OCI-M2 (cell line): ENCODE data around the gene ITGB3.

ENCODE experiments used
- DNase-seq: peaks from one replicate; lab custom pipeline; 2025; ENCODE audit not compliant: unreplicated experiment; lab: John Stamatoyannopoulos, UW

ITGB3 gene

DNA sequence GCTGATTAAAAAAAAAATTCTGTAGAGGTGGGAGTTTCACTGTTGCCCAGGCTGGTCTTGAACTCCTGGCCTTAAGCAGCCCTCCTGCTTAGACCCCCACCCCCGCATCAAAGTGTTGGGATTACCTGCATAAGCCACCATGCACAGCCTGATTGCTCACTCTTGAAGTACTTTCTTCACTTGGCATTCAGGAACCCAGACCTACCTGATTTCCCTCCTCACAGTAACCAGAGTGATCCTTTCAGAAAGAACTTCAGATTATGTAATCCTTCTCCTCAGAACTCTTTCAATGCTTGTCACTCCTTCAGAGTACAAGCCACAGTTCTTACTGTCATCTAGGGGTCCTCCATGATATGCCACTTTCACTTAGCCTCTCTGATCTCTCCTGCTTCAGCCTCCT, 71.5 kb downstream of the ITGB3 start:
- no peak for DNase-seq

DNA sequence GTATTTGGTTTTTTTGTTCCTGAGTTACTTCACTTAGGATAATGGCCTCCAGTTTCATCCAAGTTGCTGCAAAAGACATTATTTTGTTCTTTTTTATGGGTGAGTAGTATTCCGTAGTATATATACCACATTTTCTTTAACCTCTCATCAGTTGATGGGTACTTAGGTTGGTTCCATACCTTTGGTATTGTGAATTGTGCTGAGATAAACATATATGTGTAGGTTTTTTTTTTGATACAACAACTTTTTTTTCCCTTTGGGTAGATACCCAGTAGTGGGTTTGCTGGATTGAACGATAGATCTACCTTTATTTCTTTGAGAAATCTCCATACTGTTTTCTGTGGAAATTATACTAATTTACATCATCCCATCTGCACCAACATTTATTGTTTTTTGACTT, 76.9 kb downstream of the ITGB3 start:
- no peak for DNase-seq

DNA sequence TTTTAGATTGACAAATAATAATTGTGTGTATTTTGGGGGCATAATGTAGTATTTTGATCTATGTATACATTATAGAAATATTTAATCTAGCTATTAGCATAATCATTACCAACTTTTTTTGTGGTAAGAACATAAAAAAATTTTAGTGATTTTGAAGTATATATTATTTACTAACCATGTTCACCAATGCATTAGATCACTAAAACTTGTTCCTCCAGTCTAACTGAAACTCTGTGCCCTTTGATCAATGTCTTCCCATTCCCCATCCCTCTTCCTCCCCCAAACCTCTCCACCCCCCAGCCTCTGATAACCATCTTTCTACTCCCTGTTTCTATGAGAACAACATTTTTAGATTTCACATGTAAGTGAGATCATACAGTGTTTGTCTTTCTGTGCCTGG, 78.7 kb downstream of the ITGB3 start:
- DNase-seq, result no peak

DNA sequence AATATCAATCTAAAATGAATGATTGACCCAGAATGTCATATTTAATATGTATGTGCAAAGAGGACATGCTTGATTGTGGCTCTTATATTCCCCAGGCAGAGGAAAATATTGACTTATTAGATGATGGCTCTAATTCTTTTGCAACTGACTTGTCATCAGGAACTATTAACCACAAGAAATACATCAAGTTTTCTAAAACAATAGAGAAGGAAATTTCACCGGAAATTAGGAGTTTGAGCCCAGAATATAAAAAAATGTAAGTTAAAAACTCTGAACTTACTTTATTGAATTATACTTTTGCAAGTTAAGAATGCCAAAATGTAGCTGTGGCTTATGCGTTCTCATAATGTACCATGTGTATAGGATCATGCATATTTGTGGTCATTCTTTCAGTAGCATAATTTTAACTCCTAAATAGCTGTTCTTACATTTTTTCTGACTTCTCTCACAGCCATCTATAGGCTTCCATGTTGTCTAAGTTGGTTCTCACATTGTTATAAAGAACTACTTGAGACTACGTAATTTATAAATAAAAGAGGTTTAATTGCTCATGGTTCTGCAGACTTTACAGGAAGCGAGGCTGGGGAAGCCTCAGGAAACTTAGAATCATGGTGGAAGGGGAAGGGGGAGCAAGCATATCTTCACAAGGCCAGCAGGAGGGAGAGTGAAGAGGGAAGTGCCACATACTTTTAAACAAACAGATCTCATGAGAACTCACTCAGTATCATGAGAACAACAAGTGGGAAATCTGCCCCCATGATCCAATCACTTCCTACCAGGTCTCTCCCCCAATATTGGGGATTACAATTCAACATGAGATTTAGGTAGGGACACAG, 81.7 kb downstream of the ITGB3 start:
- no peak for DNase-seq

DNA sequence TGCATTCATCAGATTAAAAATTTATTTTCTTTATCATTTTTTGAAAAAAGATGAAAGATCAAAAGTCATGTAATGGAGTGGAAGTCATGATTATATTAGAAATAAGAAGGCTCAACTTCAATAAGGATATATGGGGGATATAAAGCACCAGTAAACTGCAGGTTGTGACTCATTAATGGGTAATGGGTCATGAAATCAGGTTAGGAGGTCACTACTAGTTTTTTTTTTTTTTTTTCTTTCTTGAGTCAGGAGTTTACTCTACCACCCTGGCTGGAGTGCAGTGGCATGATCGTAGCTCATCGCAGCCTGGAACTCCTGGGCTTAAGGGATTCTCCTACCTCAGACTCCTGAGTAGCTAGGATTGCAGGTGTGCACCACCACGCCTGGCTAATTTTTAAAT, 84.4 kb downstream of the ITGB3 start:
- no peak for DNase-seq

DNA sequence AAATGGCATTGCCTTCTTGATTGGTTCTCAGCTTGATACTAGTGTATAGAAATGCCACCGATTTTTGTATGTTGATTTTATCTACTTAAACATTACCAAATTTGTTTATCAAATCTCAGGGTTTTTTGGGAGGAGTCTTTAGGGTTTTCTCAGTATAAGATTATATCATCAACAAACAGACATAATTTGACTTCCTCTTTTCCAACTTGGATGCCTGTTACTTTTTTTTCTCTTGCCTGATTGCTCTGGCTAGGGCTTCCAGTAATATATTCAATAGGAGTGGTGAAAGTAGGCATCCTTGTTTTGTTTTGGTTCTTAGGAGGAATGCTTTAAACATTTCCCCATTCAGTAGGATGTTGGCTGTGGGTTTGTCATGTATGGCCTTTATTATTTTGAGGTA, 99.2 kb downstream of the ITGB3 start:
- DNase-seq, result no peak

DNA sequence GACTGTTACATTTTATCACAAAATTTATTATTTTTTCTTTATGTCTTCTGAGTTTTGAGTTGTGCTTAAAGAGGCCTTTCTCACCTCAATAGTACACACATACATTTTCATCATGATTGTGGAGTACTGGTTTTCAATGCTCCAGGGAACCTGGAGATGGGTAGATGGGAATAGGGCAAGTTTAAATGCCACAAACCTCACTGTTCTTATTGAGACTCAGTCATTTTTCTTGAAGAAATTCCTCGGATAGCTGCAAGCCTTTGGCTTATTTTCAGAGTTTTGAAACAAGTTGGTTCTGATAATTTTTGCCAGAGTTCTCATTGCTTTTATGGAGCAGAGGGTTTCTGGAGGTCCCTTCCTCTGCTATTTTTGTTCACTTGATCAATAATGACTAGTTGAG, 105.0 kb downstream of the ITGB3 start:
- DNase-seq, result no peak
